IPS DF 19.7 (cell line): Measurements from ENCODE around the gene LTB4R2.
"Not testable (repeated sequence)": the region's sequence is repeated elsewhere in the genome, so short reads cannot be mapped to it uniquely, and the experiment has no call there.

Experiments used
- DNase-seq: peaks from one replicate; pipeline ENCODE4 v3.0.0-alpha.2; 2013; ENCODE audit warnings: low read depth, low spot score

The LTB4R2 gene

GRCh38 chr14:24339284-24340151 is 29.6 kb downstream of the LTB4R2 start, which contains the start of gene RIPK3:
TSS of gene RIPK3 (minus strand) at chr14:24339991. CDS start at chr14:24339826, 165 bp downstream.
- DNase-seq = no peak

DNA sequence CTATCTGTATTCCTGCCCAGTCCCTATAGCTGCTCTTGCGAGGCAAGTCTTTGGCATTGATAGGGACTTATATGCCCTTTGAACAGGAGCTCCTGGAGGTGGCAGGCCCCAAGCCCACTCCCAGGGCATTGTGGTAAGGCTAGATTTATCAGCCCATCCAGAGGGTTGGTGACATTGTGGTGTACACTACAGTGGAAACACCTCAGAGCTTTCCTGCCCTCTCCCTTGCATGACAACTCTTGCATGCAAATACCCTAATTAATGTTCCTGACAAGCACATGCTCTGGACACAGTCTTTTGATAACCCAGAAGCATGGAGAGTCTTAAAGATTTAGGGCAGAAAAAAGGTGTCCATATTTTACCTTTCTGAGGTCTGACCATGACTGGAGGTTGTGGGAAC is 30.7 kb downstream of the LTB4R2 start:
- no peak for DNase-seq

DNA sequence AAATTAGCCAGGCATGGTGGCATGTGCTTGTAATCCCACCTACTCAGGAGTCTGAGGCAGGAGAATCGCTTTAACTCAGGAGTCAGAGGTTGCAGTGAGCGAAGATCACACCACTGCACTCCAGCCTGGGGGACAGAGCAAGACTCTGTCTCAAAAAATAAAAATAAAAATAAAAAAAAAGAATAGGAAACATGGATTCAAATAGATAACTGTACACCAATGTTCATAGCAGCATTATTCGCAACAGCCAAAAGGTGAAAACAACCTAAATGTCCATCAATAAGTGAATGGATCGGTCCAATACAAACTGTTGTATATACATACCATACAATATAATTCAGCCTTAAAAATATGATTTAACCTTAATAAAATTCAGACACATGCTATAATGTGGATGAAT is 32.9 kb downstream of the LTB4R2 start:
- no peak for DNase-seq

DNA sequence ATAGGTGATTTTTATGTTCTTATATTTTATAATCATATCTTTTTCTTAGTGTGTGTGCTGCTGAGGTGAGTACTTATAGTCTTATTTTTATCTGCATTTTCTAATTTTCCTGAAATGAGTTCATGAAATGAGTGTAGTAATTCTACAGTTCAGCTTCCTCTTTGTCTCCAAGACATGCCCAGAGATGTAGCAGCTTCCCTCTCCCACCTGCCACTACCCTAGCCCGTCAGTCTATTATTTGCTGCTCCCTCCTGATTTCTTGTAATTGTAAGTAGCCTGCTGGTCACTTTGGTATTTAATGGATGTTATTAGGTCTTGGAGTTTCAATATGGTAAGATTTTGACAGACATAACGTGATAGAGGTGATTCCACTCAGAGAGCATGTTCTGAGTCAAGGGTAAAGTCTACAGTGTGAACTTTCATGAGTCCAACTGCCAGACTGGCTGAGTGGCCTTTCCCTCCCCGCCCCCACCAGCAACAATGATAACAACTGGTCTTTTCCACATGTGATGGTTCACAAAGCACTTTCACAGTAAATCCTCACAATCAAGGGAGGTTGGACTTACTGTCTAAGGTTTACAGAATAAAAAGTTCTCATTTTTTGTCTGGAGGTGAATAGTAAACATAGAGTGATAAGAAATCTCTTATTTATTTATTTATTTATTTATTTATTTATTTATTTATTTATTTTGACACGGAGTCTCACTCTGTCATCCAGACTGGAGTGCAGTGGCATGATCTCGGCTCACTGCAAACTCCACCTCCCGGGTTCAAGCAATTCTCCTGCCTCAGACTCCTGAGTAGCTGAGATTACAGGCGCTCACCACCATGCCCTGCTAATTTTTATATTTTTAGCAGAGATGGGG is 34.1 kb downstream of the LTB4R2 start:
- no peak for DNase-seq

- no peak for DNase-seq
Measured at GRCh38 chr14:24347134-24347533, 37.2 kb downstream of the LTB4R2 start.

DNA sequence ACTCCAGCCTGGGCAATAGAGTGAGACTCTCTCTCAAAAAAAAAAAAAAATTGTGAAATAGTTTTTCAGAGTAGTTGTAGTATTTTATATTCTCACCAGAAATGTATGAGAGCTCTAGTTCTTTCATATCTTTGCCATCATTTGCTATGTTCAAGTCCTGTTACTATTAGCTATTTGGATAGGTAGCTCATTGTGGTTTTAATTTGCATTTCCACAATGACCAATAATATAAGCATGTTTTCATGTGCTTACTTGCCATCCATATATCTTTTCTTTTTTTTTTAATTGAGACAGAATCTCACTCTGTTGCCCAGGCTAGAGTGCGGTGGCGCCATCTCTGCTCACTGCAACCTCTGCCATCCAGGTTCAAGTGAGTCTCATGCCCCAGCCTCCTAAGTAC is 38.2 kb downstream of the LTB4R2 start:
- no peak for DNase-seq

- no peak for DNase-seq
Measured at GRCh38 chr14:24349742-24350141, 39.8 kb downstream of the LTB4R2 start.

DNA sequence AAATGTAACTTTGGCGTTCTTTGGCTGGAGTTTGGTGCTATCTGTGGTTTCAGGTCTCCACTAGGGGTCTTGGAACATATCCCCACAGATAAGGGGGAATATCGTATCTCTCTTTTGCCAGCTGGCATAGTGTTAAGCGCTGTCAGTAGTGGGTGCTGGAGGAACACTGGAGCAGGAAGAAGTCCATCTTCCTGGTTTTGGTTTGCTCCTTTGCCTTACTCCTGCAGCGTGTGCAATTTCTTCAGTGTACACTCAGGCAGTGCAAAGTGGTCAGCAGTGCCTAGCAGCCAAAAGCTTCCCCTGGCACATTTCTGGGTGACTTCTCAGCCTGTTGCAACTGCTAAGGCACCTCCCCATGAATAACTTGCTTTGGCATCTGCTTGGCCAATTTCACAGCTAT is 41.6 kb downstream of the LTB4R2 start:
- DNase-seq = no peak

GRCh38 chr14:24353559-24354481 is 43.9 kb downstream of the LTB4R2 start:
- DNase-seq = no peak

DNA sequence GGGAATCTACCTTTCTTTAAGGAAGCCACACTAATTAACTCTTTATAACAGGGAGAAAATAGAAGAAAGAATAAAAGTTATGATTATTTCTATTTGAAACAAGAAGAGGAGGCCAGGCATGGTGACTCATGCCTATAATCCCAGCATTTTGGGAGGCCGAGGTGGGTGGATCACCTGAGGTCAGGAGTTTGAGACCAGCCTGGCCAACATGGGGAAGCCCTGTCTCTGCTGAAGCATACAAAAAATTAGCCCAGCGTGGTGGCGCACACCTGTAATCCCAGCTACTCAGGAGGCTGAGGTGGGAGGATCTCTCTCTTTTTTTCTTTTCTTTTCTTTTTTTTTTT is 44.5 kb downstream of the LTB4R2 start:
- DNase-seq = not testable (repeated sequence)

GRCh38 chr14:24355009-24355408 is 45.1 kb downstream of the LTB4R2 start:
- DNase-seq = no peak

DNA sequence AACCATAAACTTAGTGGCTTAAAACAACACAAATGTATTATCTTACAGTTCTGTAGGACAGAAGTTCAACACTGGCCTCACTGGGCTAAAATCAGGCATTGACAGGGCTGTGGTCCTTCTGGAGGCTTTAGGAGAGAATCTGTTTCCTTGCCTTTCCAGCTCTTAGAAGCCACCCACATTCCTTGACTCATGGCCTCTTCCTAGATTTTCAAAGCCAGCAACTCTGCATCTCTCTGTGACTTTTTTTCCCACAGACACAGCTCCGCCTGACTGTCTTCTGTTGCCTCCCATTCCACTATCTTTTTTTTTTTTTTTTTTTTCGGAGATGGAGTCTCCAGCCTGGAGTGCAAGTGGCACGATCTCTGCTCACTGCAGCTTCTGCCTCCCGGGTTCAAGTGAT is 46.3 kb downstream of the LTB4R2 start:
- no peak for DNase-seq

DNA sequence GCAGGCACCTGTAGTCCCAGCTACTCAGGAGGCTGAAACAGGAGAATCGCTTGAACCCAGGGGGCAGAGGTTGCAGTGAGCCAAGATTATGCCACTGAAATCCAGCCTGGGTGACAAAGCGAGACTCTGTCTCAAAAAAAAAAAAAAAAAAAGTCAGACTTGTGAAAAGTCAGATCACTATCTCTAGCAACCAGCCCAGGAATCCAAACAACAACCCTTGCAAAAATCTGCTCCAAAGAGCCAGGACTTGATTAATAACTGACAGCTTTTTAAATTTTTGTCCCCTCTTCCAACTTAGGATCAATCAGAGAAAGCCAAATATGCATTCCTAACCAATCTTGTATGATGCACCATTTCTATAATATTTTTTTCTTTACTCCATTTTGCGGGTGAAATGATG is 50.3 kb downstream of the LTB4R2 start:
- DNase-seq = no peak

DNA sequence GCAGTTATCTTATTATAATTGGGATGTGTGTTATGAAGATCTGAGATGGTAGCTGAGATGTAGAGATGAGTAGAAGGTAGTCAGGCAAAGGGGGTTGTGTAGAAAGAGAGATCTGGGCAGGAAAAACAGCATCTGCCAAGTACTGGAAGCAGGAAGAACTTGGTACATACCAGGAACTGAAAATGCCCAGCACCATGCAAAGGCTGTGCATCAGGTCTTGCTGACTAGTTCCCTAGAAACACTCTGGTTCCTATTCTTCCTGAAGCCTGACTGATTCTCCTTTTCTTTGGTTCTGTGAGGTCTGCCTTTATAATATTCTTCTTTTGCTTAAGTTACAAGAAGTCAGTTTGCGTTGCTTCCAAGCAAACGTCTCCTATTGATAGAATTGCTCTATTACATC is 51.4 kb downstream of the LTB4R2 start:
- no peak for DNase-seq
